Lower lobe of right lung (tissue), 2 donors: ENCODE measurements around the gene INTS7. TPM values are rescaled to one million over a fixed set of nuclear protein-coding genes. Genes with fewer than 3 reads are reported as not detected.

Source experiments
- ATAC-seq, 2 donors: fragments of 200-7000 bp; cut with Tn5 transposase; one replicate each; pipeline ENCODE4 v1.9.1; 2020 to 2022; ENCODE audit warnings: mild to moderate bottlenecking in 2 of 2, moderate library complexity in 2 of 2
- DNase-seq: peaks from one replicate; pipeline ENCODE4 v3.0.0-alpha.2; 2020
- H3K27ac ChIP-seq: fragments of 200-600 bp; one replicate; pipeline ENCODE4 v1.8.0; 2022
- H3K27me3 ChIP-seq: fragments of 200-600 bp; one replicate; pipeline ENCODE4 v1.8.0; 2022; ENCODE audit warnings: low read depth
- H3K36me3 ChIP-seq: fragments of 200-600 bp; one replicate; pipeline ENCODE4 v1.8.0; 2022; ENCODE audit warnings: mild to moderate bottlenecking
- H3K4me1 ChIP-seq: fragments of 200-600 bp; one replicate; pipeline ENCODE4 v1.8.0; 2022
- H3K4me3 ChIP-seq: fragments of 200-600 bp; one replicate; pipeline ENCODE4 v1.8.0; 2022; ENCODE audit warnings: mild to moderate bottlenecking
- H3K9me3 ChIP-seq: fragments of 200-600 bp; one replicate; pipeline ENCODE4 v1.8.0; 2022
- CTCF ChIP-seq: fragments of 200-600 bp; IDR thresholded peaks from one replicate; pipeline ENCODE4 v1.8.0; 2022; ENCODE audit warnings: antibody characterized with exemption, mild to moderate bottlenecking
- intact Hi-C: fragments of 100-400 bp; cut with DNase I; formaldehyde crosslinking; loops from one replicate; pipeline ENCODE4 v1.11.0; 2022
- long read RNA-seq: library from polyadenylated mRNA; unstranded; transcript quantifications from one replicate; pipeline ENCODE4 v2.0.0, GENCODE V29; 2021
- total RNA-seq: library from RNA; stranded (reverse); fragmentation: NEBNext Ultra II Directional; extraction: Animal tissue kit (Norgen Biotek cat#: 25700); gene quantifications from one replicate; pipeline ENCODE4 v1.2.1, GENCODE V29; 2021
- donor health status: DM: no; HTN: yes; CAD: no; lungs with severe emphysema.

Gene INTS7
- total RNA-seq: 17.1 TPM
- long read RNA-seq, full-length matches to known transcripts: 6 of 24 reads
- long read RNA-seq, partial matches to known transcripts: 12 of 24 reads
- long read RNA-seq, other reads (novel, unspliced or antisense): 6 of 24 reads

- Histone ChIP-seq H3K27me3 (no peaks in the 10 kb centered on the region), H3K36me3 (no peaks in the 10 kb centered on the region), H3K4me1 (peaks cover 34% of the 10 kb centered on the region), H3K9me3 (no peaks in the 10 kb centered on the region), H3K4me3 (peak within 1 kb of the TSS; percentile 66), H3K27ac (peak within 1 kb of the TSS; percentile 78)
- peak; percentile 99 for DNase-seq
- intact Hi-C loops: no loop called here
- peak; percentile 92 for TF ChIP-seq CTCF
- ATAC-seq: peak; percentile 99
Measured at GRCh38 chr1:212035123-212035834, at the start of gene INTS7, which contains the start of gene DTL. Gene INTS7 (minus strand): TSS chr1:212035557. CDS start chr1:212035437, 120 bp downstream. Gene DTL (plus strand): TSS chr1:212035748. CDS start chr1:212035891, 143 bp downstream.

DNA sequence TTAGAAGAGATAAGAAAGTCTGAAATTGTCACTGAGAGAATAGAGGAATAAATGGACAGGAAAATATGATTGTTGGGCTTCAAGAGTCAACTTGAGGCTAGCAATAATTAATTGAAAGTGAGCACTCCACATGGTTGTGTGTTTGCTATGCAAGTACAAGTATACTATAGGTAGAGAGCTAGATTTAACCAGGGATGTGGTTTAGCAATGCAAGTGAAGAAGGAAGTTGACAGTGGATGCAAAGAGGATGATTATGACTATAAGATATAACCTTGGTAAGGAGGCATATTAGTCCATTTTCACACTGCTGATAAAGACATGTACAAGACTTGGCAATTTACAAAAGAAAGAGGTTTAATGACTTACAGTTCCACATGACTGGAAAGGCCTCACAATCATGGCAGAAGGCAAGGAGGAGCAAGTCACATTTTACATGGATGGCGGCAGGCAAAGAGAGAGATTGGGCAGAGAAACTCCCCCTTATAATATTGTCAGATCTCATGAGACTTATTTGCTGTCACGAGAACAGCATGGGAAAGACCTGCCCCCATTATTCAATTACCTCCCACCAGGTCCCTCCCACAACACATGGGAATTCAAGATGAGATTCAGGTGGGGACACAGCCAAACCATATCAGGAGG, 47.5 kb upstream of the INTS7 start:
- H3K27ac ChIP-seq: no peak overlapping the region
- no peaks in the 10 kb centered on the region for H3K36me3 ChIP-seq
- no peaks in the 10 kb centered on the region for H3K27me3 ChIP-seq
- H3K4me3 ChIP-seq: no peak overlapping the region
- DNase-seq: no peak
- ATAC-seq: no peak
- no peaks in the 10 kb centered on the region for H3K9me3 ChIP-seq
- no peaks in the 10 kb centered on the region for H3K4me1 ChIP-seq
- intact Hi-C loops: no loop called here
- TF ChIP-seq CTCF: no peak

DNA sequence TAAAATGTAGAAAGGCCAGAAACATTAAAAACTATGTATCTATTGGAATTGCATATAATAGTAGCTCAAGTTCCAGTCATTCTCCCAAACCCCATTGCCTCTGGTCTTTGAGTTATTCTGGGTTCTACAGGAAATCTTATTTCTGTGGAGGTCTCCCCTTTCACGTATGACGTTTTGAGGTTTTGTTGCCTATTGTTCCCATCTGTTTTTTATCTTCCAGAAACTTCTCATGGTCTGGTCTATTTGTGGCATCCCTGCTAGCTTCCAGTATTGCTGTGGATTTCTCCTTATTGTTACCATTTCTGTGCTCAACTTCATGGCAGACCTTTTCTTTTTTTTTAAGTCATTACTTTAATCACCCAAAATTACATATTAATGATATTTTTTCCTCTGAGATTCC, 43.5 kb upstream of the INTS7 start:
- intact Hi-C loops: no loop called here
- H3K27ac ChIP-seq: no peak overlapping the region
- no peak overlapping the region for H3K4me3 ChIP-seq
- H3K36me3 ChIP-seq: no peaks in the 10 kb centered on the region
- no peak for ATAC-seq
- no peaks in the 10 kb centered on the region for H3K27me3 ChIP-seq
- DNase-seq: no peak
- no peak for TF ChIP-seq CTCF
- no peaks in the 10 kb centered on the region for H3K4me1 ChIP-seq
- no peaks in the 10 kb centered on the region for H3K9me3 ChIP-seq

DNA sequence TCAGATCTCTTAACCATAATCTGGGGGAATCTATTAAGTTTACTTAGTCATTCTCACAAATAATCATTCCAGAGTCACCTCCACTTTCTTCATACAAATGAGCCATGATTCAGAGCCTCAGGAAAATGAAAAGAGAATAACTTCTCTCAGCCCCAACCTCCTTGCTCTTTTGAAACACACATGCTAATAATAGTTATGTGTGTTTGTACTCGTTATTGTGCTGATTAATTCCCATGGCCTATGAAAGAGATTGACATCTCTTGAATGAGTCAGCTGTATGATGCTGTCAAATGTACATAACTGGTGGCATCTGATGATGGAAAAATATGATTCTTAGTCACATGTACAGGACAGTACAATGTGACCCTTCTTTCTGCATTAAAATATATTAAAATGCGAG, 41.7 kb upstream of the INTS7 start:
- Histone ChIP-seq H3K27ac (no peak overlapping the region), H3K27me3 (no peaks in the 10 kb centered on the region), H3K4me1 (peaks cover 5% of the 10 kb centered on the region), H3K36me3 (no peaks in the 10 kb centered on the region), H3K4me3 (no peak overlapping the region), H3K9me3 (no peaks in the 10 kb centered on the region)
- DNase-seq: no peak
- TF ChIP-seq CTCF: no peak
- intact Hi-C loops: no loop called here
- ATAC-seq: no peak

- Histone ChIP-seq H3K4me3 (no peak overlapping the region), H3K27ac (no peak overlapping the region), H3K4me1 (peaks cover 19% of the 10 kb centered on the region), H3K27me3 (no peaks in the 10 kb centered on the region), H3K36me3 (no peaks in the 10 kb centered on the region), H3K9me3 (no peaks in the 10 kb centered on the region)
- DNase-seq: no peak
- intact Hi-C loops: loop anchor here (5.0 kb wide), 1 partner anchor 217 kb away; no protein-coding TSS in a partner anchor
- ATAC-seq: no peak
- TF ChIP-seq CTCF: no peak
Measured at GRCh38 chr1:212074856-212075255, 39.5 kb upstream of the INTS7 start.
